Motor neuron (in vitro differentiated cells): ENCODE measurements around the gene ATF3. TPM values are rescaled to one million over a fixed set of nuclear protein-coding genes. Genes with fewer than 3 reads are reported as not detected.
A peak's percentile ranks its signal among the peaks of the same experiment; 100 is the strongest.

Source experiments
- ATAC-seq, 8 experiments: fragments of 200-7000 bp; cut with Tn5 transposase; replicated peaks in 6 of 8; 2 replicates each; pipeline ENCODE4 v1.8.0; 2021; ENCODE audit warnings: mild to moderate bottlenecking in 8 of 8, moderate library complexity in 8 of 8
- H3K27ac ChIP-seq, 2 donors: fragments of 250-450 bp; sonication (Bioruptor Pico); 2 replicates each; pipeline ENCODE4 v1.9.0; 2021; ENCODE audit warnings: antibody characterized with exemption in 2 of 2, mild to moderate bottlenecking in 2 of 2, moderate library complexity in 1 of 2
- H3K4me1 ChIP-seq, 2 donors: fragments of 250-450 bp; sonication (Bioruptor Pico); replicated peaks in 1 of 2; 2 replicates each; pipeline ENCODE4 v1.6.1; 2021; ENCODE audit warnings: antibody characterized with exemption in 2 of 2, mild to moderate bottlenecking in 2 of 2, moderate library complexity in 1 of 2
- H3K4me3 ChIP-seq, 5 donors: fragments of 250-450 bp; sonication (Bioruptor Pico); 2 replicates each; pipeline ENCODE4 v1.9.0; 2021; ENCODE audit warnings: antibody characterized with exemption in 5 of 5, mild to moderate bottlenecking in 5 of 5, moderate library complexity in 4 of 5
- WGBS, 10 experiments: fragments of 450-650 bp; shearing (Covaris generic); methylation state at CpG; one replicate each; pipeline ENCODE4 v1.0.0; 2022; 5-methylcytosine and 5-hydroxymethylcytosine counted together
- in situ Hi-C, 9 experiments: fragments of 400-800 bp; cut with MboI; loops; one replicate each; pipeline ENCODE4 v1.15.0; 2021; ENCODE audit warnings: low sequenced_read_pairs in 9 of 9, low pct_unique_long_range_greater_than_20kb in 2 of 9; ENCODE audit not compliant: unreplicated experiment in 9 of 9
- total RNA-seq, 8 experiments: library from RNA; unstranded; fragments of 300-600 nt; gene quantifications; 2 replicates each; pipeline versions ENCODE4 v1.2.3 to v1.2.4, GENCODE V29; 2022

ATF3 gene
- total RNA-seq, result 100 to 1,000 TPM in 1 of 8 experiments, 10 to 100 TPM in 7; 14.5 to 244 (median 28.7) TPM

DNA sequence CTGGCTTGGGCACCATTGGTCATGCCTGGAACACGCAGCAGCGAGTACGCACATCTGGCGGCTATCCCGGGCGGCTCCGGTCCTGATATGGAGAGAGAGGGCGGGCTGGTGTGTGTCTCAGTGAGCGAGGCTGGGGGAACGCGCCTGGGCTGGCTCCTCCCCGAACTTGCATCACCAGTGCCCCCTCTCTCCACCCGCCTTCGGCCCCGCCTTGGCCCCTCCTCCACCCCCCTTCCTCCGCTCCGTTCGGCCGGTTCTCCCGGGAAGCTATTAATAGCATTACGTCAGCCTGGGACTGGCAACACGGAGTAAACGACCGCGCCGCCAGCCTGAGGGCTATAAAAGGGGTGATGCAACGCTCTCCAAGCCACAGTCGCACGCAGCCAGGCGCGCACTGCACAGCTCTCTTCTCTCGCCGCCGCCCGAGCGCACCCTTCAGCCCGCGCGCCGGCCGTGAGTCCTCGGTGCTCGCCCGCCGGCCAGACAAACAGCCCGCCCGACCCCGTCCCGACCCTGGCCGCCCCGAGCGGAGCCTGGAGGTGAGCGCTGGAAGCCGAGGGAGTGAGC, at the start of gene ATF3:
TSS of gene ATF3 (plus strand) at position 370 of the 567 bp plus-strand sequence. CDS start 6,261 bp downstream, outside the sequence.
- peak; percentile 54 to 88 (median 85) for ATAC-seq
- WGBS, 10 experiments, result 0% methylated on average over 6 of the region's 54 CpGs; no CpG with 5 or more reads in 9 of the 10 experiments
- Histone ChIP-seq H3K4me1 (peaks cover 34 to 38% of the 10 kb centered on the region in 2 donors), H3K27ac (peak within 1 kb of the TSS; percentile 73 to 86), H3K4me3 (peak within 1 kb of the TSS; percentile 54 to 79 (median 61))
- in situ Hi-C loops, result loop anchor here in 1 of 9 experiments (25.0 kb wide), 1 partner anchor 121 kb away; no protein-coding TSS in a partner anchor

DNA sequence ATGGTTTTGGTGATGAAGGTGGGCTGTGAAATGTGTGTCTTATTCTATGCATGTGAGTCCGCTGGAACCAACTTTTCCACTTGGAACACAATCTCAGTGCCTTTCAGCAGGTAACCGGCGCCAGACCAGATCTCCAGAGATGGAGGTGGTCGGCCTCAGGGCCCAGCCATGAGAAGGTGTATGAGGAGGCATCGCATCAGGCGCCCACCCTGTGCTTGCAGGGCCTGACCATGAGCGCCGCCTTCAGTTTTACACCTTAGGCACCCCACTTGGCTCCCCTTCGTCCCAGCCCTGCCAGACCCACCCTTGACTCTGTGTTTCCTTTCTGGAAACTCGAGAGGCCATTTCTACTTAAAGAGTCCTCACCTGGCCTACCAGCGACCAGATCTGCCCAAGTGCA, 48.6 kb upstream of the ATF3 start:
- Histone ChIP-seq H3K4me1 (peaks cover 14% of the 10 kb centered on the region in 2 donors), H3K4me3 (no peak overlapping the region), H3K27ac (no peak overlapping the region)
- no peak for ATAC-seq
- in situ Hi-C loops, result no loop called here
- WGBS, 10 experiments, result 52 to 100% (median 97%) methylated on average over 1 to 11 of the region's 11 CpGs; no CpG with 5 or more reads in 3 of the 10 experiments

DNA sequence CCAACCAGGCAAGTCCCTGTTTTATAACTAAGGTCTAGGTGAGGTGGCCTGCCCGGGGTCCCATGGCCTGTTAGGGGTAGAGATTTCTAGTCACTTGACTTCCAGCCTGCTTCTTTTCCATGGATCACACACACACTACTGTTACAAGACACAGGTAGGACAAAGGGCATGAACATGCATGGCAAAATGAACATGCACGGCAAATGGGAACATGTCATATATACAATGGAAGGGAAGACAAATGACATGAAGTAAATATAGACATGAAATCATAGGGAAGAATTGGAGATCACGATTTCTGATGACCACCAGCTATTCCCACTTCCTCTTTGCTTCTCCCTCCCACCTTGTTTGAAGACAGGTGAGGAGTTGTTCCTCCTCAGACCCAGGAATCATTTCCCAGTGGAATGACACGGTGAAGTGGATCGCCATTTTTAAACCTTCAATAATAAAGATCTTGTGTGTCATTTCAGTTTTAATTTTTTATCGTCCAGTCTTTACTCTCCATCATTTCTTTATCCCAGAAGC, 47.6 kb upstream of the ATF3 start:
- ATAC-seq, result no peak
- peaks cover 14% of the 10 kb centered on the region in 2 donors for H3K4me1 ChIP-seq
- H3K27ac ChIP-seq, result no peak overlapping the region
- WGBS, 10 experiments, result 61 to 100% (median 89%) methylated on average over 2 to 6 of the region's 6 CpGs; no CpG with 5 or more reads in 1 of the 10 experiments
- in situ Hi-C loops, result no loop called here
- no peak overlapping the region for H3K4me3 ChIP-seq

GRCh38 chr1:212561501-212561931, 47.0 kb upstream of the ATF3 start:
- in situ Hi-C loops, result no loop called here
- Histone ChIP-seq H3K4me3 (no peak overlapping the region), H3K27ac (no peak overlapping the region), H3K4me1 (peaks cover 17 to 19% of the 10 kb centered on the region in 2 donors)
- ATAC-seq, result peak in 4 of 8 experiments; percentile 7 to 69 (median 40)
- 8 to 83% (median 43%) methylated on average over 1 to 5 of the region's 5 CpGs; no CpG with 5 or more reads in 1 of the 10 experiments for WGBS, 10 experiments

- in situ Hi-C loops, result no loop called here
- no peak overlapping the region for H3K4me3 ChIP-seq
- WGBS, 10 experiments, result 40 to 100% (median 89%) methylated on average over 1 to 4 of the region's 4 CpGs
- peaks cover 23 to 27% of the 10 kb centered on the region in 2 donors for H3K4me1 ChIP-seq
- no peak overlapping the region for H3K27ac ChIP-seq
- ATAC-seq, result no peak
These were observed 45.8 kb upstream of the ATF3 start for GRCh38 chr1:212562771-212563170.

DNA sequence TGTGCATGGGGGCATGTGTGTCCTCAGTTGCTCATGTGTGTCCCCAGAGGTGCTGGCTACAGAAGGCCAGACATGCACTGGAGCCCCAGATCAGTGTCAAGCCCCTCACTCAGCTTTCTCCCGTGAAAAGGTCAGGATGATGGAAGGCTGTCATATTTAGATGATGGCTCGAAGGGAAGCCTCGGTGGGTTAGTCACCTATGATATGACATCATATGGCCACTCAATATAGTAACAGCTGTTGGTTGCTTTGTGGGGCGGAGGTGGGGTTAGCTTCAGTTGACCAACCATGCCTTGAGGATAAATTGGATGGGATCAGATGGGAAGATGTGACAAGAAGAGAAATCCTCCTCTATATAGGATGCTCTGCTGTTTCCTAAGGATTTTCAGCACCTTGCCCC, 43.5 kb upstream of the ATF3 start:
- no peak for ATAC-seq
- no peak overlapping the region for H3K4me3 ChIP-seq

DNA sequence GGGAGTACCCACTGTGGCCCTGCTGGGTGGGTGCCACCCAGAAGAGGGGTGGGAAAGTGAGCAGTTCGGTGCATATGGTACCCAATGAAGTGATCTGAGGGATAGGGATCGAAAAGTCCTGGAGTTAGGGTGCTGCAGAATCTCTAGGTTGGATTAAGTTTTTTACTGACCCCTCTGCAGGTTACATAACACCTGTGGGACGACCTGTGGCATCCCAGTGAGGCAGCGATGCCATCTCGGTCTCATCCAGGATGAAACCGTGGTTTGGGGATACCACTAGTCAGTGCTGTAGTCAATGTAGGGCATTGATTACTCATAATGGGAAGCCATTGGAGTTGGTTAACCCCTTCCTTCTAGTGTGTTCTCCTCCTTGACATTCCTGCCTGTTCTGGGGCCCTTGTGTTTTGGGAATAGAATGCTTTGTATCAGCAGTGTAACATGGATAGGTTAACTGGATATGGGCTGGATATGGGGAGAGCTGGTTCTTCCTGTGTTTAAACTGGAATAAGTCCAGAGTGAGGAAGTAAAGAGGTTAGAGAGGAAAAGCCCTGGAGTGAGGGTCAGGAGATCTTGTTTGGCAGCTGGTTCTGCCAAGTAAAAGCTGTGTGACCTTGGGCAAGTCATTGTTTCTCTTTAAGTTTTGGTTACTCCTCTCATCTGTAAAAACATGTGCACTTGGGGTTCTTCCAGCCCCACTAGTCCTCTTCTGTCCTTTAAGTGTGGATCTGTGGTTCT, 42.8 kb upstream of the ATF3 start:
- WGBS, 10 experiments, result 60 to 100% (median 82%) methylated on average over 1 to 4 of the region's 6 CpGs; no CpG with 5 or more reads in 2 of the 10 experiments
- in situ Hi-C loops, result no loop called here
- Histone ChIP-seq H3K4me3 (no peak overlapping the region), H3K4me1 (peaks cover 13 to 15% of the 10 kb centered on the region in 2 donors), H3K27ac (no peak overlapping the region)
- ATAC-seq, result no peak

More for the DNA sequence above, 43.5 kb upstream of the ATF3 start:
- Histone ChIP-seq H3K27ac (no peak overlapping the region), H3K4me1 (peaks cover 13 to 15% of the 10 kb centered on the region in 2 donors)
- in situ Hi-C loops, result no loop called here
- WGBS, 10 experiments, result 67 to 100% (median 97%) methylated on average over 2 to 4 of the region's 4 CpGs; no CpG with 5 or more reads in 5 of the 10 experiments

- 0 to 75% (median 3%) methylated on average over 2 to 16 of the region's 16 CpGs for WGBS, 10 experiments
- peak; percentile 99 to 100 (median 99) for ATAC-seq
- in situ Hi-C loops, result no loop called here
- Histone ChIP-seq H3K4me3 (peak overlapping the region in 4 of 5 donors; percentile 9 to 30 (median 20)), H3K4me1 (peaks cover 13 to 15% of the 10 kb centered on the region in 2 donors), H3K27ac (peak overlapping the region; percentile 0 to 4)
These were observed 41.8 kb upstream of the ATF3 start for GRCh38 chr1:212566522-212567479.

- Histone ChIP-seq H3K4me1 (peaks cover 13 to 15% of the 10 kb centered on the region in 2 donors), H3K4me3 (no peak overlapping the region), H3K27ac (no peak overlapping the region)
- WGBS, 10 experiments, result 0 to 100% (median 68%) methylated on average over 1 to 3 of the region's 3 CpGs
- no peak for ATAC-seq
- in situ Hi-C loops, result no loop called here
These were observed 40.9 kb upstream of the ATF3 start for GRCh38 chr1:212567638-212568037.

DNA sequence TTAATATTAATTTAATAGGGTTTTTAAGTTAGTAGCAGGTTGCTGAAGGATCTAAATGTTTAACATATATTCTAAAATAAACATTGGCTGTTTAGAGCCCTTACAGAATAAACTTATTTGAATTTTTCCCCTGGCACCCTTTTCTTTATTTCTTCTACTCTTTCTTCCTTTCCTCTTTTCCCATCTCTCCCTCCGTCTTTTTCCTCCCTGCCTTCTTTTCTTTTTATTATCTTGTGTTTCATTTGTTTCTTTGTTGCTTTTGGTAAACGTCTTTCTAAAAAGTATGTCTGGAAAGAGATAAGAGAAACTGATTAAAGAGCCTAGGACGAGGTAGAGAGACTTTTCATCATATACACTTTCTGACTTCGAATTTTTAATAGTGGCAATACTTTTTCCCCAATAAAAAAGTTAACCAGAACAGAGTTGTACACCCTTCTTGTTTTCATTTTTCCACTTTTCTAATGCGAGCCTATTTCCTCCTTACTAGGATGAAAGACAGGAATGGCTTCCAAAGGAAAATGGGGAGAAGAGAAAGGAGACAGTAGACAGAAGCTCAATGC, 39.5 kb upstream of the ATF3 start:
- Histone ChIP-seq H3K4me1 (peaks cover 13 to 15% of the 10 kb centered on the region in 2 donors), H3K4me3 (no peak overlapping the region), H3K27ac (no peak overlapping the region)
- WGBS, 10 experiments, result 44 to 88% (median 80%) methylated on average over 3 to 5 of the region's 5 CpGs
- ATAC-seq, result no peak
- in situ Hi-C loops, result no loop called here

DNA sequence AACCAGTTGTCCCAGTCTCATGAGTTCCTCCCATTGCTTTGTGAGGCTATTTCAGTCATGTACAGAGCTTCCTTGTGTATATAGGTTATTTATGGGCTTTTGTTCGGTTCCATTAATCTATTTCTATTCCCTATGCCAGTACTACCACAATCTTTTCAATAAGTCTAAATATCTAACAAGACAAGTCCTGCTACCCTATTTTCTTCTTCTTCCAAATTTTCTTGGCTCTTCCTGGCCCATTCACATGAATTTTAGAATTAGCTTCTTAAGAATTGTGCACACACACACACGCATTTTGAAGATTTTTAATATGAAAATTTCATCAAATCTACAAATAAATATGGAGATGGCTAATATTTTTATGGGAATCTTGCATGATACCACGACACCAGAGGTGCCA, 33.8 kb upstream of the ATF3 start:
- 36 to 100% (median 84%) methylated on average over 2 to 3 of the region's 3 CpGs for WGBS, 10 experiments

GRCh38 chr1:212575333-212575732, 33.2 kb upstream of the ATF3 start:
- no peak for ATAC-seq
- in situ Hi-C loops, result loop anchor here in 2 of 9 experiments (25.0 kb wide), 1 partner anchor 88 kb away; no protein-coding TSS in a partner anchor
- H3K27ac ChIP-seq, result no peak overlapping the region
- no peaks in the 10 kb centered on the region for H3K4me1 ChIP-seq
- no peak overlapping the region for H3K4me3 ChIP-seq
- 33 to 100% (median 93%) methylated on average over 2 of the region's 2 CpGs for WGBS, 10 experiments

More for the DNA sequence above, 33.8 kb upstream of the ATF3 start:
- H3K27ac ChIP-seq, result no peak overlapping the region
- ATAC-seq, result no peak
- no peaks in the 10 kb centered on the region for H3K4me1 ChIP-seq
- in situ Hi-C loops, result loop anchor here in 2 of 9 experiments (25.0 kb wide), 1 partner anchor 87 kb away; no protein-coding TSS in a partner anchor
- no peak overlapping the region for H3K4me3 ChIP-seq
